Measurements from ENCODE around the gene AMN1. TPM values are rescaled to one million over a fixed set of nuclear protein-coding genes. Genes with fewer than 3 reads are reported as not detected.

Gene AMN1
- total and polyA plus RNA-seq, 2 of the 13 experiments (the other 11 are each of a cell fraction or from before 2014, with no cell fraction given) = 7.5 to 26.5 TPM

DNA sequence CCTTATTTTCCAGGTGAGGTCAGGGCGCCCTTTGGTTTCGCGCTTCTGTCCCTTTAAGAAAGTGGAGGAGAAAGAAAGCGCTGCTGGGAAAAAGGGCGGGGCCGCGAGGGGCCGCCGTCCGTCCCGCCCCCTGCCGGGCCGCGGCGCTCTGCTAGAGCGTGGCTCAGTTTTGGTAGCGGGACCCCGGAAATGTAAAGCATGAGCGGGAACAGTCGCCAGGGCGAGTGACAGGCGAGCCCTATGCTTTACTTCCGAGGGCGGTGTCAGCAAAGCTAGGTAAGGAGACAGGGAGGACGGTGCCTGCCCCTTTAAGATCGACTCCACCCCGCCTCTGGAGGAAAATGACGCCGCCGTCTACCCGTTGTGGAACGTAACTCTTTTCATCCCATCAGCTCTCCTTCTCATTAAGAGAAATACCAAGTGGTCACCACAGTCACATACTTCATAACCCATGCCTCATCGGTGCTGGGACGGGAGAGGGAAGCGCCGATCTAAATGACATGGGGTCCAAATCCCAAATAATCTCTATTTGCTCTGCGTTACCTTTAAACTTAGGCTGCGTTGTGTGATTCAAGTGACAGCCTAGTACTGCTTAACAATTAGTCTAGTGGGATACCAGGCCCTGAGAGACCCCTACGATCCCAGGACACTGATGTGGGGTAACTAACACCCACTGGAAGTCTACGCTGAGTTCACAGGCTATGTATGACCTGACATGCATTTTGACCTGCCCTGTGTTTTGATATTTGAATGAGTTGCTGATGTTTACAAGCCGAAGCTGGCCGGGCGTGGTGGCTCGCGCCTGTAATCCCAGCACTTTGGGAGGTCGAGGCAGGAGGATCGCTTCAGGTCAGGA is 69.5 kb downstream of the AMN1 start, which contains the start of gene ETFBKMT (continued):
- TF ChIP-seq, protein P1, sequence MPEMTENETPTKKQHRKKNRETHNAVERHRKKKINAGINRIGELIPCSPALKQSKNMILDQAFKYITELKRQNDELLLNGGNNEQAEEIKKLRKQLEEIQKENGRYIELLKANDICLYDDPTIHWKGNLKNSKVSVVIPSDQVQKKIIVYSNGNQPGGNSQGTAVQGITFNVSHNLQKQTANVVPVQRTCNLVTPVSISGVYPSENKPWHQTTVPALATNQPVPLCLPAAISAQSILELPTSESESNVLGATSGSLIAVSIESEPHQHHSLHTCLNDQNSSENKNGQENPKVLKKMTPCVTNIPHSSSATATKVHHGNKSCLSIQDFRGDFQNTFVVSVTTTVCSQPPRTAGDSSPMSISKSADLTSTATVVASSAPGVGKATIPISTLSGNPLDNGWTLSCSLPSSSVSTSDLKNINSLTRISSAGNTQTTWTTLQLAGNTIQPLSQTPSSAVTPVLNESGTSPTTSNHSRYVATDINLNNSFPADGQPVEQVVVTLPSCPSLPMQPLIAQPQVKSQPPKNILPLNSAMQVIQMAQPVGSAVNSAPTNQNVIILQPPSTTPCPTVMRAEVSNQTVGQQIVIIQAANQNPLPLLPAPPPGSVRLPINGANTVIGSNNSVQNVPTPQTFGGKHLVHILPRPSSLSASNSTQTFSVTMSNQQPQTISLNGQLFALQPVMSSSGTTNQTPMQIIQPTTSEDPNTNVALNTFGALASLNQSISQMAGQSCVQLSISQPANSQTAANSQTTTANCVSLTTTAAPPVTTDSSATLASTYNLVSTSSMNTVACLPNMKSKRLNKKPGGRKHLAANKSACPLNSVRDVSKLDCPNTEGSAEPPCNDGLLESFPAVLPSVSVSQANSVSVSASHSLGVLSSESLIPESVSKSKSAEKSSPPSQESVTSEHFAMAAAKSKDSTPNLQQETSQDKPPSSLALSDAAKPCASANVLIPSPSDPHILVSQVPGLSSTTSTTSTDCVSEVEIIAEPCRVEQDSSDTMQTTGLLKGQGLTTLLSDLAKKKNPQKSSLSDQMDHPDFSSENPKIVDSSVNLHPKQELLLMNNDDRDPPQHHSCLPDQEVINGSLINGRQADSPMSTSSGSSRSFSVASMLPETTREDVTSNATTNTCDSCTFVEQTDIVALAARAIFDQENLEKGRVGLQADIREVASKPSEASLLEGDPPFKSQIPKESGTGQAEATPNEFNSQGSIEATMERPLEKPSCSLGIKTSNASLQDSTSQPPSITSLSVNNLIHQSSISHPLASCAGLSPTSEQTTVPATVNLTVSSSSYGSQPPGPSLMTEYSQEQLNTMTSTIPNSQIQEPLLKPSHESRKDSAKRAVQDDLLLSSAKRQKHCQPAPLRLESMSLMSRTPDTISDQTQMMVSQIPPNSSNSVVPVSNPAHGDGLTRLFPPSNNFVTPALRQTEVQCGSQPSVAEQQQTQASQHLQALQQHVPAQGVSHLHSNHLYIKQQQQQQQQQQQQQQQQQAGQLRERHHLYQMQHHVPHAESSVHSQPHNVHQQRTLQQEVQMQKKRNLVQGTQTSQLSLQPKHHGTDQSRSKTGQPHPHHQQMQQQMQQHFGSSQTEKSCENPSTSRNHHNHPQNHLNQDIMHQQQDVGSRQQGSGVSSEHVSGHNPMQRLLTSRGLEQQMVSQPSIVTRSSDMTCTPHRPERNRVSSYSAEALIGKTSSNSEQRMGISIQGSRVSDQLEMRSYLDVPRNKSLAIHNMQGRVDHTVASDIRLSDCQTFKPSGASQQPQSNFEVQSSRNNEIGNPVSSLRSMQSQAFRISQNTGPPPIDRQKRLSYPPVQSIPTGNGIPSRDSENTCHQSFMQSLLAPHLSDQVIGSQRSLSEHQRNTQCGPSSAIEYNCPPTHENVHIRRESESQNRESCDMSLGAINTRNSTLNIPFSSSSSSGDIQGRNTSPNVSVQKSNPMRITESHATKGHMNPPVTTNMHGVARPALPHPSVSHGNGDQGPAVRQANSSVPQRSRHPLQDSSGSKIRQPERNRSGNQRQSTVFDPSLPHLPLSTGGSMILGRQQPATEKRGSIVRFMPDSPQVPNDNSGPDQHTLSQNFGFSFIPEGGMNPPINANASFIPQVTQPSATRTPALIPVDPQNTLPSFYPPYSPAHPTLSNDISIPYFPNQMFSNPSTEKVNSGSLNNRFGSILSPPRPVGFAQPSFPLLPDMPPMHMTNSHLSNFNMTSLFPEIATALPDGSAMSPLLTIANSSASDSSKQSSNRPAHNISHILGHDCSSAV (CRISPR knock-in tag; IDR thresholded peaks at IDR 0.05; ENCODE audit: borderline replicate concordance) = no peak
- TF ChIP-seq MTF1 (CRISPR knock-in tag; IDR thresholded peaks at IDR 0.05) = no peak
- TF ChIP-seq, protein P2, sequence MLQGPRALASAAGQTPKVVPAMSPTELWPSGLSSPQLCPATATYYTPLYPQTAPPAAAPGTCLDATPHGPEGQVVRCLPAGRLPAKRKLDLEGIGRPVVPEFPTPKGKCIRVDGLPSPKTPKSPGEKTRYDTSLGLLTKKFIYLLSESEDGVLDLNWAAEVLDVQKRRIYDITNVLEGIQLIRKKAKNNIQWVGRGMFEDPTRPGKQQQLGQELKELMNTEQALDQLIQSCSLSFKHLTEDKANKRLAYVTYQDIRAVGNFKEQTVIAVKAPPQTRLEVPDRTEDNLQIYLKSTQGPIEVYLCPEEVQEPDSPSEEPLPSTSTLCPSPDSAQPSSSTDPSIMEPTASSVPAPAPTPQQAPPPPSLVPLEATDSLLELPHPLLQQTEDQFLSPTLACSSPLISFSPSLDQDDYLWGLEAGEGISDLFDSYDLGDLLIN (CRISPR knock-in tag; IDR thresholded peaks at IDR 0.05; ENCODE audit: borderline replicate concordance) = no peak
- no peak for TF ChIP-seq ZFYVE20 (CRISPR knock-in tag; IDR thresholded peaks at IDR 0.05; ENCODE audit: borderline replicate concordance, low read depth)
- TF ChIP-seq HIVEP1 (CRISPR knock-in tag; IDR thresholded peaks at IDR 0.05) = no peak
- TF ChIP-seq DNMT1 (CRISPR knock-in tag; IDR thresholded peaks at IDR 0.05) = no peak
- peak; percentile 61; the same call in 1 of the 2 replicates for TF ChIP-seq REPIN1 (CRISPR knock-in tag; IDR thresholded peaks at IDR 0.05; ENCODE audit: borderline replicate concordance, low read depth)
- TF ChIP-seq, protein P3, sequence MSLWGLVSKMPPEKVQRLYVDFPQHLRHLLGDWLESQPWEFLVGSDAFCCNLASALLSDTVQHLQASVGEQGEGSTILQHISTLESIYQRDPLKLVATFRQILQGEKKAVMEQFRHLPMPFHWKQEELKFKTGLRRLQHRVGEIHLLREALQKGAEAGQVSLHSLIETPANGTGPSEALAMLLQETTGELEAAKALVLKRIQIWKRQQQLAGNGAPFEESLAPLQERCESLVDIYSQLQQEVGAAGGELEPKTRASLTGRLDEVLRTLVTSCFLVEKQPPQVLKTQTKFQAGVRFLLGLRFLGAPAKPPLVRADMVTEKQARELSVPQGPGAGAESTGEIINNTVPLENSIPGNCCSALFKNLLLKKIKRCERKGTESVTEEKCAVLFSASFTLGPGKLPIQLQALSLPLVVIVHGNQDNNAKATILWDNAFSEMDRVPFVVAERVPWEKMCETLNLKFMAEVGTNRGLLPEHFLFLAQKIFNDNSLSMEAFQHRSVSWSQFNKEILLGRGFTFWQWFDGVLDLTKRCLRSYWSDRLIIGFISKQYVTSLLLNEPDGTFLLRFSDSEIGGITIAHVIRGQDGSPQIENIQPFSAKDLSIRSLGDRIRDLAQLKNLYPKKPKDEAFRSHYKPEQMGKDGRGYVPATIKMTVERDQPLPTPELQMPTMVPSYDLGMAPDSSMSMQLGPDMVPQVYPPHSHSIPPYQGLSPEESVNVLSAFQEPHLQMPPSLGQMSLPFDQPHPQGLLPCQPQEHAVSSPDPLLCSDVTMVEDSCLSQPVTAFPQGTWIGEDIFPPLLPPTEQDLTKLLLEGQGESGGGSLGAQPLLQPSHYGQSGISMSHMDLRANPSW (CRISPR knock-in tag; IDR thresholded peaks at IDR 0.05; ENCODE audit: borderline replicate concordance) = no peak
- TF ChIP-seq ZNF746 (CRISPR knock-in tag; IDR thresholded peaks at IDR 0.05) = peak; percentile 65; the same call in 1 of the 2 replicates
- TF ChIP-seq ZNF850 (CRISPR knock-in tag; conservative IDR thresholded peaks at IDR 0.05) = no peak
- TF ChIP-seq, protein P4, sequence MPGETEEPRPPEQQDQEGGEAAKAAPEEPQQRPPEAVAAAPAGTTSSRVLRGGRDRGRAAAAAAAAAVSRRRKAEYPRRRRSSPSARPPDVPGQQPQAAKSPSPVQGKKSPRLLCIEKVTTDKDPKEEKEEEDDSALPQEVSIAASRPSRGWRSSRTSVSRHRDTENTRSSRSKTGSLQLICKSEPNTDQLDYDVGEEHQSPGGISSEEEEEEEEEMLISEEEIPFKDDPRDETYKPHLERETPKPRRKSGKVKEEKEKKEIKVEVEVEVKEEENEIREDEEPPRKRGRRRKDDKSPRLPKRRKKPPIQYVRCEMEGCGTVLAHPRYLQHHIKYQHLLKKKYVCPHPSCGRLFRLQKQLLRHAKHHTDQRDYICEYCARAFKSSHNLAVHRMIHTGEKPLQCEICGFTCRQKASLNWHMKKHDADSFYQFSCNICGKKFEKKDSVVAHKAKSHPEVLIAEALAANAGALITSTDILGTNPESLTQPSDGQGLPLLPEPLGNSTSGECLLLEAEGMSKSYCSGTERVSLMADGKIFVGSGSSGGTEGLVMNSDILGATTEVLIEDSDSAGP (CRISPR knock-in tag; IDR thresholded peaks at IDR 0.05; ENCODE audit: borderline replicate concordance) = peak; percentile 100
- peak; percentile 59 for TF ChIP-seq ZBTB7B (CRISPR knock-in tag; IDR thresholded peaks at IDR 0.05)
- TF ChIP-seq ZNF839 (CRISPR knock-in tag; IDR thresholded peaks at IDR 0.05; ENCODE audit: borderline replicate concordance) = no peak
- no peak for TF ChIP-seq IKZF1 (IDR thresholded peaks at IDR 0.05)

All from HepG2 (cell line).